Right hindlimb (tissue), 1 donor: Measurements from ENCODE around the gene YWHAG.
"Not testable (repeated sequence)": the region's sequence is repeated elsewhere in the genome, so short reads cannot be mapped to it uniquely, and the experiment has no call there.

Experiments used
- DNase-seq: peaks from one replicate; pipeline ENCODE4 v3.0.0-alpha.2; 2018

YWHAG gene

DNA sequence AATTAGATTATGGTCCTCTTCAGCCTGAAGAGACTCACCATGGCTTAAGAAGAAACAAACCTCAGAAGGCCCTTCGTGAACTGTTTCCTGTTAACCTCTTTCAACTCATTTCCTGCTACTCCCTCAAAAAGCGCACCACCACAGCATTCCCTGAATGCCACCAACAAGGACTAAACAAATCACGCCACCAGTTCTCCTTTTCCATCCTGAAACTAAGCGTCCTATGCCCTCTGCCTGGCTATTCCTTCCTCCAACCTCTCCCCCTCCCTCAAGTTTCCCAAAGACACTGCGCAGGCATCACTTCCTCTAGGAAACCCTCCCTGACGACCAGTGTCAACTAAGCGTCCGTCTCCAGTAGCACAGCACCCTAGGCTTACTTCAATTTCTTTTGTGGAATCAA, 12.0 kb downstream of the YWHAG start:
- DNase-seq, result no peak

DNA sequence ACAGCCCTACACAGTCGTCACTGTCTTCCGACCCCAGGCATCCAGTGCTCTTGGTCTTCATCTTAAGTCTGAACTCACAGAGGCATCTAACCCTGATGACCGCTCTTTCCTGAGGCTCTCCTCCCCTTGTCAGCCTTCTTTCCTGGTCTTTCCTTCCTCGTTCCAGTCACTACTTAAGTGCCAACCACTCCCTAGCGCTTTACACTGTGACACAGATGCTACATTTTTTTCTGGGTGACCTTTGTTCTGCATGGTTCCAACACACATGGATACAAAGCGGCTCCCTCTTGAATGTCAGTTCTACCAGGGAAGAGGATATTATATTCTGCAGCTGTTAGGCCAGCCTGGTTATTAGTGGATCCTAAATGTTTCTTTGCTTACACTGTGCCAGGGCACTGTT, 12.7 kb downstream of the YWHAG start:
- DNase-seq, result no peak

DNA sequence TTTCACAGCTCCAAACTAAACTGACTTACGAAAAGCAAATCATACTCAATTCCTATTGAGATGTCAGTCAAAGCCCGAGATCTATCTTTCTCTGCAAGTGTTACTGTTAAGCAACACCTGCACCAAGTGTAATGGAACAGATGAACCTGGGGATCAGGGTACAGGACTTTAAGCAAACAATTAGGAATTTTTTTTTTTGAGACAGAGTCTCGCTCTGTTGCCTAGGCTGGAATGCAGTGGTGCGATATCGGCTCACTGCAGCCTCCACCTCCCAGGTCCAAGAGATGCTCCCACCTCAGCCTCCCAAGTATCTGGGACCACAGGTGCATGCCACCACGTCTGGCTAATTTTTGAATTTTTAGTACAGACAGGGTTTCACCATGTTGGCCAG, 14.9 kb downstream of the YWHAG start:
- DNase-seq, result no peak

DNA sequence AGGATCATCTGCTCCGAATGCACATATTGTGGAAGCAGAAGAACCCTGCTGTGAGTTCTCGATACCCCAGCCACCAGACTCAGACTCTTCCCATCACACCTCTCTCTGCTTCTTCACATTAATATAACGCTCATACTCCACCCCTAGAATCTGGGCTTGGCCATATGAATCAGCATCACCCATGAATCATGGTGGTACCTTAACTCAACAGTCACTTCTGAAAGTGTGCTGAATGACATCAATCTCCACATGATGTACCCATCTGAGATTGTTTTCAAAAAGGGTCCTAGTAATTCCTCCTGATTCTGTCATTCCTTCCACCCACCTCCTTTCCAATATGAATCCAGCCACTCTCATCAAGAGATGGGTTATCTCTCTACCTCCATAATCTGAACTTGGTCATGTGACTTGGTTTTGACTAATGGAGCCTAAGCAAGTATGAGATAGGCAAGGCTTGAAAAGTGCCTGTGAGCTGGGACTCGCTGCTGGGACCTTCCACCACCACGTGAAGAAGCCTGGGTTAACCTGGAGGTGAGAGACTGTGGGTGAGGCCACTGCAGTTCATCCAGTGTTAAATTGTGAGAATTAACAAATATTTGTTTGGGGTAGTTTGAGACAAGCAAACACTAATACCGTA, 15.4 kb downstream of the YWHAG start:
- no peak for DNase-seq

DNA sequence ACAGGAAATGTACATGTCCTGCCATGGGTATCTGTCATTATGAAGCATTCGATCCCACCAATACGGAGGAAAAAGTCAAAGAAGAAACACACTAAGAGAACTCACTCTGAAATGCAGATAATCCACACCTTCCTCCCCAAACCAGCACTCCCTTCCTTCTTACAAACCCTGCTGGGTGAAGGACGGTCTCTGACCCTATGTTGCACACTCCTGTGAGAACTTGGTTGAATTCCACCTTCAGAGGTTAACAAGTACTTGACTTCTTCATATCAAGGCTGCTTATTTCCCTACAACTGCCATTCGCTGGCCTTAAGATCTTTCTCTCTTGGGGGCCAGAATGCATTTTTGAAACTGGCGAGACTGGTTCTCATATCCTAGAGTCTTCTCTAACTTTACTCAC, 16.6 kb downstream of the YWHAG start:
- no peak for DNase-seq

- DNase-seq, result no peak
These were observed 18.1 kb downstream of the YWHAG start for GRCh38 chr7:76340617-76341131.

DNA sequence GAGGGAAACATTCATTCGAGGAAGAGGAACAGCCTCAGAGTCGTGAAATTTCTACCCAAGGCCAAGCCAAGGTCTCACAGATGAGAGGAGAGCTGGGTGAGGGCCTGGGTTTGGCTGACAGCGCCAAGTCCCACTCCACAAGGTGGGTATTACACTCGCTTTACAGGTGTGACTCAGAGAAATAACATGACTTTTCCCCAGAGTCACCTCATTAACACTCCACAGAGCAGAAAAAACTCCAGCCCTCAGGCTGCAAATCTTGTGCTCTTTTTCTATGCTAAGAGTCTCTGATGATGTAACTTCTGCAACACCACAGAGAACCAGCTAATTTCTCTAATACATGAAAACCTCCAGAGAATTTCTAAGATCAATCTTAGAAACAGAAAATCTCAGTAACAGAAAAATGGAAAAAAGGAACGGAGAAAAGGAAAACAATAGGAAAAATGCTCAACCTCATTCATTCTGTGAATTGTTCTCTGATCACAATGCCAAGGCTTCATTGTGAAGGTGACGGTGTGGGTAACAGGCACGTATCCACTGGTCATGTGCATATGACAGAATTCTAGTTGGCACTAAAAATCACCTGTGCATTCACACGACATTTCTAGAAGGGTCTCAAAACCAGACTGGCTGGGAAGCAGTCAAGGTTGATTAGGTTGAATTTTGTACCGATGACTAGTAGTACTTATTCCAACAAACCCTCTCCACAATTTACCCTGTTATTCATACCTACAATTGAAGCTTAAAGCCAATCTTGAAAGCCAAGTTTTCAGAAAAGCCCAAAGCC, 20.3 kb downstream of the YWHAG start:
- no peak for DNase-seq

GRCh38 chr7:76337147-76337546, 21.6 kb downstream of the YWHAG start:
- DNase-seq, result no peak

DNA sequence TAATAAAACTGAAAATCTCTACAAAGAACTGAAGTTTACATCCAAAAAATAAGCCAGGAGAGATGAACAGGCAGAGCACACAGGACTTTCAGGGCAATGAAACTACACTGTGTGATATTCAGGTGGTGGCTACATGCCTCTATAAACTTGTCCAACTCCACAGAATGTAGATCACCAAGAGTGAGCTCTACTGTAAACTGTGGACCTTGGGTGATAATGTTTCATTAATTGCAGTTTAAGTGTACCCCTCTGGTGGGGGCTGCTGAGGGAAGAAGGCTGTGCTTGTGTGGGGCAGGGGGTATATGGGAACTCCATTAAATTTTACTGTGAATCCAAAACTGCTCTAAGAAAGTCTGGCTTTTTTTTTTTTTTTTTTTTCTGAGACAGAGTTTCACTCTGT, 22.7 kb downstream of the YWHAG start:
- DNase-seq, result no peak

- DNase-seq, result not testable (repeated sequence)
These were observed 23.4 kb downstream of the YWHAG start for GRCh38 chr7:76335417-76335816.

GRCh38 chr7:76334320-76334967, 24.3 kb downstream of the YWHAG start:
- DNase-seq, result no peak

GRCh38 chr7:76333511-76334101, 25.2 kb downstream of the YWHAG start:
- no peak for DNase-seq

GRCh38 chr7:76332078-76332477, 26.7 kb downstream of the YWHAG start:
- DNase-seq, result no peak

DNA sequence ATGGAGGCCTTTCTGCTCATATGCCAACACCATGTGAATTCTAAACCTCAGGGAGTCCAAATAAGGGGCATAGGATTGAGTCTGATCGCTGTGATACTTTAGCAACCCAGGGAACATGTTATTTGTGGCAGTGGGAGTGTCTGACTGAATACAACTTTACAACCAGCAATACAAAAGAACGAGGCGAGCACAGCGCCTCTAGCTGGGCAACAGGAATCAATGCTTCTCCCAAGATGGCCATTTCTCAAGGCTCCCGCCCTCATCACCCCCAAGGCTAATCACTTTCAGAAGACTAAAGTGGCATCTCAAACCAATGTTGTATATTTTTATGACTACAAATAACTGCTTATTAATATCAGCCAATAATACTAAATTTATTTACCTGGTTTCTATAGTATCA, 28.1 kb downstream of the YWHAG start:
- DNase-seq, result no peak

DNA sequence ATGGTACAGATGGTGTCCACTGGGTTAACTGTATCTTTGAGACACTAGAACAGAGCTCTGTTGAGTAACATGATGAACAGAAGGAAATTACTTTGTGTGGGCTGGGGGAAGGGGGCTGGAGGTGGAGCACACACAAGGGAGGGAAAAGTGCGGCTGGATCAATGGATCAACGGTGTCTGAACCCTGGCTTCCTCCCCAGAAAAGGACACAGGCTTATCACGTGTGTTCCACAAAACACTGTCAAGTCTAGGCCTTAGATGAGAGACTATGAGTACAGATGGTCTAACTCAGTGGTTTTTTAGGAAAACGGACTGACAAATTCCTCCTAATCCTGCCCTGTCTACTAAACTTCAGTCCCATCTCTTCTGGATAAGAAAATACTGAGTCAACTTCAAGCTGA, 28.5 kb downstream of the YWHAG start:
- DNase-seq, result no peak

DNA sequence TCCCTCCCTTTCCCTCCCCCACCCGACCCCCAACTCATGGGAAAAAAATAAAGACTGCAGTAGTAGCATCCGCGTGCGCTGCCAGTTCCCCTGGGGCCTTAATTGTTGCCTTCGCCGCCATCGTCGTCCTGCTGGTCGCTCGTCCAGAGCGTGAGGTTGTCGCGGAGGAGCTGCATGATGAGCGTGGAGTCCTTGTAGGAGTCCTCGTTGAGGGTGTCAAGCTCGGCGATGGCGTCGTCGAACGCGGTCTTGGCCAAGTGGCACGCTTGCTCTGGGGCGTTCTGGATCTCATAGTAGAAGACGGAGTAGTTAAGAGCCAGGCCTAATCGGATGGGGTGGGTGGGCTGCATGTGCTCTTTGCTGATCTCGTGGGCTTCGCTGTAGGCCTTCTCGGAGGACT, 29.3 kb downstream of the YWHAG start:
- no peak for DNase-seq

- no peak for DNase-seq
These were observed 30.4 kb downstream of the YWHAG start for GRCh38 chr7:76328389-76328788.

GRCh38 chr7:76327610-76328009, 31.2 kb downstream of the YWHAG start:
- DNase-seq, result no peak

GRCh38 chr7:76326646-76327233, 32.1 kb downstream of the YWHAG start:
- DNase-seq, result no peak

DNA sequence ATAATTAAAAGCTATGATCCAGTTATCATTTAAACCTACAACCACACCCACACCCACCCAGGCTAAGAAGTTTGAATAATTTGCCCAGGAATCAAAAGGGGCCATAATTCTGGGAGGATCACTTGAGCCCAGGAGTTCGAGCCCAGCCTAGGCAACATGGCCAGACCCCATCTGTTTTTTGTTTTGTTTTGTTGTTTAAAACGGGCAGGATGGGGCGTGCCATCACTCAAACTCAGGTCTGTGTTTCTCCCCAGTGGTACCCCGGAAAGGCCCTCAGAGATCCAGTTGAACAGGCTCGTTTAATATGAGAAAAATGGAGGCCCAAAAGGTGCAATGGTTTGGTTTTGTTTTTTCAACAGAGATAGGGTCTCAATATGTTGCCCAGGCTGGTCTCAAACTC, 33.0 kb downstream of the YWHAG start:
- no peak for DNase-seq

- DNase-seq, result no peak
These were observed 33.7 kb downstream of the YWHAG start for GRCh38 chr7:76325092-76325491.

DNA sequence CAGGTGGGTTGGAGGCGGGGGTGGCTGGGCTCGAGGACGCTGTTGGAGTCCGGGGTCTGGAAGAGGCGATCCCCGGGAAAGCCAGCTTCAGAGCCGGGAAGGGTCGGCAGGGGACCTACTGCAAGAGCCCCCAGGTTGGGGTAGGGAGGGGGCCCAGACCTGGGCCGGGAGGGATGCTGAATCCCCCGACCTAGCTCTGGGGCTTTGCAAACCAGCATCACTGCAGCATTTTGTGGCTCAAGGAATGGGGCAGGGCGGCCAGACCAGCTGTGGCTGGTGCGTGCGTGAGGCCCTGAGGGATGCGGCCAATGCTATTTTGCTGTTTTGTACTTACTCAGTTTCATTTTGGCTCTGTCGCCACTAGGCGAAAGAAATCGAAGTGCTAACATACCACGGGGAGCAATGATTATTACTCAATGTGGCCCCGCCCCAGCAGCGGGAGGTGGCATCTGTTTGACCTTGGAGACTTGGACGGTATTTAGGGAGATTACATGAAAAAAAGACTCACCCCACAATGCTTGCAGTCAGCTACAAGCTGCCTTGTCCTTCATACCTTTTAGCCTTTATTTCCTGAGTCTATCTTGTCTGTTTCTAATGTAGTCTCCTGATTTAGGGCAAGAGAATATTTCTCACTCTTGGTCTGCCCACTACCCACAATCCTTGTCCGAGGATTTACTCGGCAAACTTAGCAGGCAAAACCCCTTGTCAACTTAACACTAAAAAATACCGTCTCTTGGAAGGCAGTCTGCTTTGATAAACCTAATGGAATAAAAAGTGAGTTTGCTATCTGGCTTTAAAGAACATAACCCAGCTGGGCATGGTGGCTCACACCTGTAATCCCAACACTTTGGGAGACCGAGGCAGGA, 40.1 kb downstream of the YWHAG start:
- peak; percentile 83 for DNase-seq
